Lower lobe of right lung (tissue), 2 donors: Measurements from ENCODE around the gene RIOX2. TPM values are rescaled to one million over a fixed set of nuclear protein-coding genes. Genes with fewer than 3 reads are reported as not detected.
A peak's percentile ranks its signal among the peaks of the same experiment; 100 is the strongest.

Experiments used
- ATAC-seq, 2 donors: fragments of 200-7000 bp; cut with Tn5 transposase; one replicate each; pipeline ENCODE4 v1.9.1; 2020 to 2022; ENCODE audit warnings: mild to moderate bottlenecking in 2 of 2, moderate library complexity in 2 of 2
- DNase-seq: peaks from one replicate; pipeline ENCODE4 v3.0.0-alpha.2; 2020
- H3K27ac ChIP-seq: fragments of 200-600 bp; one replicate; pipeline ENCODE4 v1.8.0; 2022
- H3K27me3 ChIP-seq: fragments of 200-600 bp; one replicate; pipeline ENCODE4 v1.8.0; 2022; ENCODE audit warnings: low read depth
- H3K36me3 ChIP-seq: fragments of 200-600 bp; one replicate; pipeline ENCODE4 v1.8.0; 2022; ENCODE audit warnings: mild to moderate bottlenecking
- H3K4me1 ChIP-seq: fragments of 200-600 bp; one replicate; pipeline ENCODE4 v1.8.0; 2022
- H3K4me3 ChIP-seq: fragments of 200-600 bp; one replicate; pipeline ENCODE4 v1.8.0; 2022; ENCODE audit warnings: mild to moderate bottlenecking
- H3K9me3 ChIP-seq: fragments of 200-600 bp; one replicate; pipeline ENCODE4 v1.8.0; 2022
- intact Hi-C: fragments of 100-400 bp; cut with DNase I; formaldehyde crosslinking; loops from one replicate; pipeline ENCODE4 v1.11.0; 2022
- total RNA-seq: library from RNA; stranded (reverse); fragmentation: NEBNext Ultra II Directional; extraction: Animal tissue kit (Norgen Biotek cat#: 25700); gene quantifications from one replicate; pipeline ENCODE4 v1.2.1, GENCODE V29; 2021
- TF ChIP-seq, protein P1 (sequence below): fragments of 200-600 bp; IDR thresholded peaks from one replicate; pipeline ENCODE4 v1.8.0; 2022; ENCODE audit warnings: antibody characterized with exemption, mild to moderate bottlenecking
- donor health status: DM: no; HTN: yes; CAD: no; lungs with severe emphysema.

RIOX2 gene
- total RNA-seq, 1 donor from 2014 or later: 20.5 TPM

DNA sequence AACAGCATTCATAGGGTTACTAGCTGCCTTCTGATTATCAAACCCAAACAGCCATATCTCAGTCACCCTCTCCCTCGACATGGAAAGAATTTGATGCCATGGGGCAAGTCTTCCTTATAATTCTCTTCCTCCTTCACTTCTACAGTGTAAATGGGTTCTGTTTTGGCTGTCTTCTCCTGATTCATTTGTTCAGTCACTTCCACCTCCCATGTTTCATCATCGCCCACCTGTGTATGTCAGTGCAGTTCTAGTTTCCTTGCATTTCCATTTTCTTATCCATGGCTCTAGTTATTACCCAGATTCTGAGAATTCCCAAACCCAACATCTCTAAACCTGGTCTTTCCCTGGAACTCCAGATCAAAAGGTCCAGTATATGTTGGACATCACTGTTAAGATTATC, 41.0 kb downstream of the RIOX2 start:
- Histone ChIP-seq H3K27ac (no peak overlapping the region), H3K9me3 (no peaks in the 10 kb centered on the region), H3K27me3 (no peaks in the 10 kb centered on the region), H3K36me3 (peaks cover 51% of the 10 kb centered on the region), H3K4me3 (no peak overlapping the region), H3K4me1 (no peaks in the 10 kb centered on the region)
- ATAC-seq (no peak), DNase-seq (no peak)
- intact Hi-C loops: no loop called here
- TF ChIP-seq, protein P1, sequence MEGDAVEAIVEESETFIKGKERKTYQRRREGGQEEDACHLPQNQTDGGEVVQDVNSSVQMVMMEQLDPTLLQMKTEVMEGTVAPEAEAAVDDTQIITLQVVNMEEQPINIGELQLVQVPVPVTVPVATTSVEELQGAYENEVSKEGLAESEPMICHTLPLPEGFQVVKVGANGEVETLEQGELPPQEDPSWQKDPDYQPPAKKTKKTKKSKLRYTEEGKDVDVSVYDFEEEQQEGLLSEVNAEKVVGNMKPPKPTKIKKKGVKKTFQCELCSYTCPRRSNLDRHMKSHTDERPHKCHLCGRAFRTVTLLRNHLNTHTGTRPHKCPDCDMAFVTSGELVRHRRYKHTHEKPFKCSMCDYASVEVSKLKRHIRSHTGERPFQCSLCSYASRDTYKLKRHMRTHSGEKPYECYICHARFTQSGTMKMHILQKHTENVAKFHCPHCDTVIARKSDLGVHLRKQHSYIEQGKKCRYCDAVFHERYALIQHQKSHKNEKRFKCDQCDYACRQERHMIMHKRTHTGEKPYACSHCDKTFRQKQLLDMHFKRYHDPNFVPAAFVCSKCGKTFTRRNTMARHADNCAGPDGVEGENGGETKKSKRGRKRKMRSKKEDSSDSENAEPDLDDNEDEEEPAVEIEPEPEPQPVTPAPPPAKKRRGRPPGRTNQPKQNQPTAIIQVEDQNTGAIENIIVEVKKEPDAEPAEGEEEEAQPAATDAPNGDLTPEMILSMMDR: no peak

DNA sequence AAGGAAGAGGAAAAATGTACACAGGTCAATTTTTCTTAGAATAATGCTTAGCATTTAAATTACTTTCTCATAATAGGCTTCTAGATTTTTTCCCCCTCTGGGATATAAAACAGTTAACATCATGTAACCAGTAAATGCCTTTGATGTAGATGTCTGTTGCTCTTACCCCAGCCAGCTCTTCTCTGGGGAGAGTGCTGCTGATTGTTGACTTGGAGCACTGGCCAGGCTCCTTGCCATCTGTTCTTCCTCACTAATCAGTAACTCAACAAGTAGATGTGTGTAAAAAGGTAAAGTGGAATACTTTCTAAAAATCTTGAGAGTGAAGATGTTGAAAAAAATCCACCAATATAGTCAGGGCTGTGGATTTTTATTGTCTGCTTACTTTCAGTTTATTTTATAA, 42.2 kb downstream of the RIOX2 start:
- intact Hi-C loops: no loop called here

DNA sequence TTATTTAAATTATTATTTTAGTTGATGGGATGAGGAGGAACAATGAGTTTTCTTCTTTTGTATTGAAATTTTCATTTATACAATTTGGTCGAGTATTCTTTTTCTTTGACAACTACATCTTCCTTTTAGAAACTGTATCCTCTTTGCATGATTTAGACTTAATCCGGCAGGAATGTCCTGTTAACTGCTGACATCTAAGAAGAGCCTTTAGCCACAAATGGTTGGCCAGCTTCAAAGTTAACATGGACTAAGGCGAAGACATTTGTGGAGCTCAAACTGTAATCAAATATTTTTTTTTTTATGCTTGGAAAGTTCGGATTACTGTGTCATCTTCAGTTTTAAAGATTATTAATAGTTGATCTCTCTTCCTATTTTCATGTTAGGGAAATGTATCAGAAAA, 43.2 kb downstream of the RIOX2 start:
- Histone ChIP-seq H3K36me3 (peaks cover 35% of the 10 kb centered on the region), H3K4me3 (no peak overlapping the region), H3K9me3 (no peaks in the 10 kb centered on the region), H3K27ac (no peak overlapping the region), H3K4me1 (no peaks in the 10 kb centered on the region), H3K27me3 (no peaks in the 10 kb centered on the region)
- DNase-seq: no peak
- intact Hi-C loops: no loop called here
- TF ChIP-seq, protein P1: no peak
- ATAC-seq: no peak

More for the DNA sequence above, 42.2 kb downstream of the RIOX2 start:
- Histone ChIP-seq H3K27me3 (no peaks in the 10 kb centered on the region), H3K9me3 (no peaks in the 10 kb centered on the region), H3K36me3 (peaks cover 45% of the 10 kb centered on the region), H3K4me3 (no peak overlapping the region), H3K4me1 (no peaks in the 10 kb centered on the region), H3K27ac (no peak overlapping the region)
- TF ChIP-seq, protein P1: no peak
- ATAC-seq: no peak
- DNase-seq: no peak

DNA sequence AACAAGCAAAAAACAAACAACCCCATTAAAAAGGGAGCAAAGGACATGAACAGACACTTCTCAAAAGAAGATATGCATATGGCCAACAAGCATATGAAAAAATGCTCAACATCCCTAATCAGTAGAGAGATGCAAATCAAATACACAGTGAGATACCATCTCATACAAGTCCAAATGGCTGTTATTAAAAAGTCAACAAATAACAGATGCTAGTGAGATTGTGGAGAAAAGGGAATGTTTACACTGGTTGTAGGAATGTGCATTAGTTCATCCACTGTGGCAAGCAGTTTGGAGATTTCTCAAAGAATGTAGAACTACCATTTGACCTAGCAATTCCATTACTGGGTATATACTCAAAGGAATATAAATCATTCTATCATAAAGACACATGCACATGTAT, 44.5 kb downstream of the RIOX2 start:
- Histone ChIP-seq H3K27ac (no peak overlapping the region), H3K4me3 (no peak overlapping the region), H3K36me3 (peaks cover 22% of the 10 kb centered on the region), H3K9me3 (no peaks in the 10 kb centered on the region), H3K4me1 (no peaks in the 10 kb centered on the region), H3K27me3 (no peaks in the 10 kb centered on the region)
- TF ChIP-seq, protein P1: no peak
- DNase-seq (no peak), ATAC-seq (no peak)
- intact Hi-C loops: no loop called here

DNA sequence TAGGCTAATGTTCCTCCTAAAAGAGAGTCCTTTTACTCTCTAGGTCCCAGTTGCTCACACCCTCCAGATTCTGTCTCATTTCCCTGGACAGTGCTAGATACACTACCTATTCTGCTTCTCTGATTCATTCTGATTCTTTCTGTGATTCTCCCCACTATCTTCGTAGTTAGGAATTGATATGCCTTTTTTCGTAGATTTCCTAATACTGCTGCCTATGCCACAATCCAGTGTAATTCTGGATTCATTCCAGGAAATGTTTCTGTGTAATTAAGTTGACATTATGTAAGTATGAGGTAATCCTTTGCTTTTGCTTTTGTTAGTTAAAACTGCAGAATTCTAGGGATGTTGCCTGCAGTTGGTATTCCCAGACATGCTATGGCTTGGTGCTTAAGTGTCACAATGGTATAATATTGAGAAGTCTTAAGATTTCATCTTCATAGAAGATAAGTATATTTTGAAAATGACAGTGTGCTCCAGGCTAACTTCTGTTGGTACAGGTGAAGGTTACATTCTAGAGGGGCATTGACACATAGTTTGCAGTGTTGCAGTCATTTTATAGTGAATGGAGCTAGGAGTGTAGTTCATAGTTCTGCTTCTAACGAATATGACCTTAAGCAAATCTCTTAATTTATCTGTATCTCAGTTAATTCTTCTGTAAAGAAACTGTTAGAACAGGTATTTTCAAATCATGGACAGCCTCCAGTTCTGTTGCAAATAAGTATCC, 54.3 kb downstream of the RIOX2 start:
- TF ChIP-seq, protein P1: no peak
- peaks cover 4% of the 10 kb centered on the region for H3K4me1 ChIP-seq
- no peak for DNase-seq
- H3K36me3 ChIP-seq: peaks cover 30% of the 10 kb centered on the region
- H3K4me3 ChIP-seq: no peak overlapping the region
- H3K27me3 ChIP-seq: no peaks in the 10 kb centered on the region
- ATAC-seq: peak; percentile 30 to 54
- H3K9me3 ChIP-seq: no peaks in the 10 kb centered on the region
- H3K27ac ChIP-seq: no peak overlapping the region
- intact Hi-C loops: no loop called here
